ENCODE measurements around the gene SPG7. TPM values are rescaled to one million over a fixed set of nuclear protein-coding genes. Genes with fewer than 3 reads are reported as not detected.

Gene SPG7
- total and polyA plus RNA-seq, 11 donors: 84.0 to 168 (median 95.9) TPM

- no peak for DNase-seq
- H3K27me3 ChIP-seq: no peaks in the 10 kb centered on the region
- no peak overlapping the region for H3K4me3 ChIP-seq
- H3K9me3 ChIP-seq: no peaks in the 10 kb centered on the region
- intact Hi-C loops (cut with DNase I): no loop called here
- H3K4me1 ChIP-seq: no peaks in the 10 kb centered on the region
- TF ChIP-seq CTCF (IDR thresholded peaks at IDR 0.05) (no peak), POLR2A (IDR thresholded peaks at IDR 0.05) (no peak)
- WGBS, 4 donors: 78 to 87% (median 83%) methylated on average over 15 of the region's 15 CpGs
- H3K27ac ChIP-seq: no peak overlapping the region
- H3K36me3 ChIP-seq: no peaks in the 10 kb centered on the region
- ATAC-seq: no peak
Measured at GRCh38 chr16:89593841-89594240, 85.6 kb downstream of the SPG7 start.

GRCh38 chr16:89595330-89596060, 87.3 kb downstream of the SPG7 start:
- Histone ChIP-seq H3K27me3 (no peaks in the 10 kb centered on the region), H3K36me3 (no peaks in the 10 kb centered on the region), H3K4me1 (no peaks in the 10 kb centered on the region), H3K9me3 (no peaks in the 10 kb centered on the region), H3K4me3 (no peak overlapping the region), H3K27ac (no peak overlapping the region)
- DNase-seq (no peak), ATAC-seq (no peak)
- TF ChIP-seq POLR2A (IDR thresholded peaks at IDR 0.05): no peak
- TF ChIP-seq CTCF (IDR thresholded peaks at IDR 0.05): no peak
- intact Hi-C loops (cut with DNase I): no loop called here
- 92 to 95% (median 94%) methylated on average over 40 to 47 of the region's 47 CpGs for WGBS, 4 donors

GRCh38 chr16:89596061-89596689, 88.0 kb downstream of the SPG7 start:
- WGBS, 4 donors: 82 to 88% (median 86%) methylated on average over 20 to 25 of the region's 25 CpGs
- intact Hi-C loops (cut with DNase I): no loop called here

More at GRCh38 chr16:89596061-89596689, 88.0 kb downstream of the SPG7 start:
- DNase-seq: no peak
- no peaks in the 10 kb centered on the region for H3K4me1 ChIP-seq
- no peaks in the 10 kb centered on the region for H3K36me3 ChIP-seq
- H3K27me3 ChIP-seq: no peaks in the 10 kb centered on the region
- H3K4me3 ChIP-seq: no peak overlapping the region
- ATAC-seq: peak in 2 of 4 donors; percentile 7 to 15
- TF ChIP-seq POLR2A (IDR thresholded peaks at IDR 0.05): no peak
- TF ChIP-seq CTCF (IDR thresholded peaks at IDR 0.05): no peak
- H3K9me3 ChIP-seq: no peaks in the 10 kb centered on the region
- no peak overlapping the region for H3K27ac ChIP-seq

All from heart left ventricle (tissue), 16 donors.